Brain microvascular endothelial cell (primary cell): ENCODE data around the gene ADAMTSL1.
"Not testable (repeated sequence)": the region's sequence is repeated elsewhere in the genome, so short reads cannot be mapped to it uniquely, and the experiment has no call there.

Experiments
- DNase-seq: peaks from one replicate; pipeline ENCODE4 v3.0.0-alpha.2; 2020
- H3K27ac ChIP-seq: fragments of 250-450 bp; sonication (Bioruptor Pico); 2 replicates; pipeline ENCODE4 v1.5.1; 2020; ENCODE audit warnings: mild to moderate bottlenecking, moderate library complexity
- H3K27me3 ChIP-seq: fragments of 250-450 bp; sonication (Bioruptor Pico); replicated peaks from 2 replicates; pipeline ENCODE4 v1.5.1; 2020; ENCODE audit warnings: mild to moderate bottlenecking
- H3K36me3 ChIP-seq: fragments of 250-450 bp; sonication (Bioruptor Pico); replicated peaks from 2 replicates; pipeline ENCODE4 v1.5.1; 2020; ENCODE audit warnings: mild to moderate bottlenecking
- H3K4me3 ChIP-seq: 2 replicates; pipeline ENCODE4 v1.5.1; 2011; ENCODE audit warnings: low read depth, mild to moderate bottlenecking, control low read depth, low read length, moderate library complexity
- CTCF ChIP-seq: IDR thresholded peaks from 2 replicates; pipeline ENCODE4 v1.5.1; 2011; ENCODE audit warnings: low read depth, mild to moderate bottlenecking, moderate library complexity, low read length, control low read depth, inconsistent platforms; ENCODE audit errors: missing control alignments
- in situ Hi-C: cut with HindIII; loops from 2 replicates; pipeline ENCODE4 v1.10.0; 2017; ENCODE audit warnings: low sequenced_read_pairs, low pct_ligation_motif_present

The ADAMTSL1 gene

GRCh38 chr9:18864516-18864915 is 390.6 kb downstream of the ADAMTSL1 start:
- no peak overlapping the region for H3K27ac ChIP-seq
- in situ Hi-C loops, result no loop called here
- TF ChIP-seq CTCF, result no peak
- no peak overlapping the region for H3K4me3 ChIP-seq
- no peaks in the 10 kb centered on the region for H3K36me3 ChIP-seq
- no peaks in the 10 kb centered on the region for H3K27me3 ChIP-seq
- no peak for DNase-seq

- in situ Hi-C loops, result no loop called here
- no peak overlapping the region for H3K27ac ChIP-seq
- H3K36me3 ChIP-seq, result no peaks in the 10 kb centered on the region
- TF ChIP-seq CTCF, result no peak
- no peak for DNase-seq
- no peak overlapping the region for H3K4me3 ChIP-seq
- no peaks in the 10 kb centered on the region for H3K27me3 ChIP-seq
These were observed 391.6 kb downstream of the ADAMTSL1 start for GRCh38 chr9:18865542-18865941.

GRCh38 chr9:18866121-18866831 is 392.3 kb downstream of the ADAMTSL1 start:
- Histone ChIP-seq H3K27ac (no peak overlapping the region), H3K27me3 (no peaks in the 10 kb centered on the region), H3K36me3 (no peaks in the 10 kb centered on the region), H3K4me3 (no peak overlapping the region)
- in situ Hi-C loops, result no loop called here
- no peak for DNase-seq
- TF ChIP-seq CTCF, result no peak

- in situ Hi-C loops, result no loop called here
- no peak for DNase-seq
- H3K27ac ChIP-seq, result no peak overlapping the region
- H3K27me3 ChIP-seq, result no peaks in the 10 kb centered on the region
- TF ChIP-seq CTCF, result no peak
- H3K36me3 ChIP-seq, result no peaks in the 10 kb centered on the region
- no peak overlapping the region for H3K4me3 ChIP-seq
These were observed 395.8 kb downstream of the ADAMTSL1 start for GRCh38 chr9:18869725-18870124.

GRCh38 chr9:18874069-18874468 is 400.1 kb downstream of the ADAMTSL1 start:
- in situ Hi-C loops, result no loop called here
- DNase-seq, result no peak
- no peaks in the 10 kb centered on the region for H3K27me3 ChIP-seq
- no peak overlapping the region for H3K4me3 ChIP-seq
- no peak overlapping the region for H3K27ac ChIP-seq
- no peak for TF ChIP-seq CTCF
- H3K36me3 ChIP-seq, result no peaks in the 10 kb centered on the region

- H3K27ac ChIP-seq, H3K27me3 ChIP-seq, H3K36me3 ChIP-seq, H3K4me3 ChIP-seq, in situ Hi-C loops, DNase-seq: not testable (repeated sequence)
These were observed 401.0 kb downstream of the ADAMTSL1 start for GRCh38 chr9:18874990-18875389.
